ENCODE measurements around the gene SH3RF3.

SH3RF3 gene

GRCh38 chr2:109382226-109382895 lies 253.4 kb downstream of the SH3RF3 start:
- no peaks in the 10 kb centered on the region for H3K9me3 ChIP-seq (ENCODE audit: insufficient read depth, low read length)
- H3K36me3 ChIP-seq (ENCODE audit: insufficient read depth, insufficient read length, low read length): no peaks in the 10 kb centered on the region
- peaks cover 19% of the 10 kb centered on the region for H3K4me1 ChIP-seq (ENCODE audit: insufficient read depth, insufficient read length)
- TF ChIP-seq SUZ12 (IDR thresholded peaks at IDR 0.05; ENCODE audit: extremely low read depth, insufficient read depth, insufficient read length) (no peak), YY1 (IDR thresholded peaks at IDR 0.05; ENCODE audit: insufficient read depth, insufficient read length) (no peak), ZNF274 (IDR thresholded peaks at IDR 0.05; ENCODE audit: low read depth, low read length) (no peak)
- no peak for DNase-seq (ENCODE audit: low read depth, low spot score)
- H3K4me3 ChIP-seq (ENCODE audit: insufficient read length, low read depth): no peak overlapping the region
- no peak overlapping the region for H3K9ac ChIP-seq (ENCODE audit: insufficient read length, low read depth)
- H3K27me3 ChIP-seq (ENCODE audit: insufficient read depth, insufficient read length): peaks cover 71% of the 10 kb centered on the region

DNA sequence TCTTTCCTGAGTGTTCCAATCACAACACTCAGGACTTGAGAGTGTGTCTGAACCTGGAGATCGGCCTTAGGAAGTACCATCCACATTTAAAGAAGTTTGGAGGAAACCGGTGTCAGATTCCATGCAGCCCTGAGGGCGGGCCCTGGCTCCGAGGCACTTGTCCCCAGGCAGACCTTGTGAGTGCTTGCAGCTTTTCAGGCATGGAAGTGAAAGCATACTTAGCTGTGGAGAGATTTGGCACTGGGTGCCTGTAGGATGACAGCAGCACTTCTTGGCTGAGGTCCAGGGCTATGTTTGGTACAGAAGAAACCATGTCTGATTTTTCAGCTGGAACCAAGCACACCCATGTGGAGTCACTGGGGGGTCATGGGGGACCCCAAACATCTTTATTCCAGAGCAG lies 253.9 kb downstream of the SH3RF3 start:
- Histone ChIP-seq H3K27me3 (ENCODE audit: insufficient read depth, insufficient read length) (peaks cover 76% of the 10 kb centered on the region), H3K4me3 (ENCODE audit: insufficient read length, low read depth) (no peak overlapping the region), H3K9me3 (ENCODE audit: insufficient read depth, low read length) (no peaks in the 10 kb centered on the region), H3K9ac (ENCODE audit: insufficient read length, low read depth) (no peak overlapping the region), H3K4me1 (ENCODE audit: insufficient read depth, insufficient read length) (peaks cover 19% of the 10 kb centered on the region), H3K36me3 (ENCODE audit: insufficient read depth, insufficient read length, low read length) (no peaks in the 10 kb centered on the region)
- TF ChIP-seq YY1 (IDR thresholded peaks at IDR 0.05; ENCODE audit: insufficient read depth, insufficient read length): no peak
- TF ChIP-seq ZNF274 (IDR thresholded peaks at IDR 0.05; ENCODE audit: low read depth, low read length): no peak
- TF ChIP-seq SUZ12 (IDR thresholded peaks at IDR 0.05; ENCODE audit: extremely low read depth, insufficient read depth, insufficient read length): no peak
- no peak for DNase-seq (ENCODE audit: low read depth, low spot score)

DNA sequence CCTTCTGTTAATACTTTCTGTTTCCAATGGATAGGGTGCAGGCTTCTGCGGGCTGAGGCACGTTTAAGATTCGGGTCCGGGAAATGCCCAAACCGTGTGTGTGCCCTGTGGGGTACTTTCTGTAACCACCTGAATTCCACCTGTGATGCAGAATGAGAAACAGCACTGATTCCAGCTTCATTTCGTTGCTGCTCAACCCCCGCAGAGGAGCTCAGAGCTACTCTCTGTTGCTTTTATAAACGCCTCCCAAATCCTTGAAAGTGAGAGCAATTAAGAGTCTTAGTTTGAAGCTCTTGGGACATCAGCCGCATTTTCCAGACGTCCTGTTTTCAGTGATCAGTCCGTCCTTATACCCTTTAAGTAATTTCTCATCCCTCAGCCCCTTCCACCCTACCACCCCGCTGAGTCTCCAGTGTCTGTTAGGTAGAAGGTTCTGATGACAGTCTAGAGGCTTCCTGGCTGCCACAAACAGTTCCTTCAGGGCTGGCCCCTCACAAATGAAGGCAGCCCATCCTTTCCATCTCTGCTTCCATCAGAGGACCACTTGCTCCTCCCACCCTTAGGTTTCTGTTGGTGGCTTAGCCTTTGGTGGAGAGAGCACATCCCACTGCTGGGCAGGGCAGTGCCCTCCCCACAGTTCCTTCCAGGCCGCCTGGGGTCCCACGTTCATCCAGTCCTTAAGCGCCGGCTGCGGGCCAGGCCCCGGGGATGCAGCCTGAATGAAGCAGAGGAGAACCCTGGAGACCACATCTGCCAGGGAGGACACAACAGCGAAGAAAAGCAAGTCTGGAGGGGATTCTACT lies 254.7 kb downstream of the SH3RF3 start:
- DNase-seq (ENCODE audit: low read depth, low spot score): no peak
- Histone ChIP-seq H3K9me3 (ENCODE audit: insufficient read depth, low read length) (no peaks in the 10 kb centered on the region), H3K27me3 (ENCODE audit: insufficient read depth, insufficient read length) (peaks cover 78% of the 10 kb centered on the region), H3K9ac (ENCODE audit: insufficient read length, low read depth) (no peak overlapping the region), H3K36me3 (ENCODE audit: insufficient read depth, insufficient read length, low read length) (no peaks in the 10 kb centered on the region), H3K4me3 (ENCODE audit: insufficient read length, low read depth) (no peak overlapping the region), H3K4me1 (ENCODE audit: insufficient read depth, insufficient read length) (peaks cover 19% of the 10 kb centered on the region)
- TF ChIP-seq SUZ12 (IDR thresholded peaks at IDR 0.05; ENCODE audit: extremely low read depth, insufficient read depth, insufficient read length): no peak
- no peak for TF ChIP-seq YY1 (IDR thresholded peaks at IDR 0.05; ENCODE audit: insufficient read depth, insufficient read length)
- TF ChIP-seq ZNF274 (IDR thresholded peaks at IDR 0.05; ENCODE audit: low read depth, low read length): no peak

- Histone ChIP-seq H3K9ac (ENCODE audit: insufficient read length, low read depth) (no peak overlapping the region), H3K4me3 (ENCODE audit: insufficient read length, low read depth) (no peak overlapping the region), H3K4me1 (ENCODE audit: insufficient read depth, insufficient read length) (peaks cover 19% of the 10 kb centered on the region), H3K27me3 (ENCODE audit: insufficient read depth, insufficient read length) (peaks cover 78% of the 10 kb centered on the region), H3K9me3 (ENCODE audit: insufficient read depth, low read length) (no peaks in the 10 kb centered on the region), H3K36me3 (ENCODE audit: insufficient read depth, insufficient read length, low read length) (no peaks in the 10 kb centered on the region)
- no peak for DNase-seq (ENCODE audit: low read depth, low spot score)
- no peak for TF ChIP-seq ZNF274 (IDR thresholded peaks at IDR 0.05; ENCODE audit: low read depth, low read length)
- TF ChIP-seq YY1 (IDR thresholded peaks at IDR 0.05; ENCODE audit: insufficient read depth, insufficient read length): no peak
- TF ChIP-seq SUZ12 (IDR thresholded peaks at IDR 0.05; ENCODE audit: extremely low read depth, insufficient read depth, insufficient read length): no peak
These were observed 255.6 kb downstream of the SH3RF3 start for GRCh38 chr2:109384308-109385271.

GRCh38 chr2:109385506-109385905 lies 256.5 kb downstream of the SH3RF3 start:
- no peak for TF ChIP-seq ZNF274 (IDR thresholded peaks at IDR 0.05; ENCODE audit: low read depth, low read length)
- TF ChIP-seq SUZ12 (IDR thresholded peaks at IDR 0.05; ENCODE audit: extremely low read depth, insufficient read depth, insufficient read length): no peak
- TF ChIP-seq YY1 (IDR thresholded peaks at IDR 0.05; ENCODE audit: insufficient read depth, insufficient read length): no peak
- no peak overlapping the region for H3K9ac ChIP-seq (ENCODE audit: insufficient read length, low read depth)
- peaks cover 19% of the 10 kb centered on the region for H3K4me1 ChIP-seq (ENCODE audit: insufficient read depth, insufficient read length)
- DNase-seq (ENCODE audit: low read depth, low spot score): no peak
- no peak overlapping the region for H3K4me3 ChIP-seq (ENCODE audit: insufficient read length, low read depth)
- H3K27me3 ChIP-seq (ENCODE audit: insufficient read depth, insufficient read length): peaks cover 80% of the 10 kb centered on the region
- H3K36me3 ChIP-seq (ENCODE audit: insufficient read depth, insufficient read length, low read length): no peaks in the 10 kb centered on the region
- H3K9me3 ChIP-seq (ENCODE audit: insufficient read depth, low read length): no peaks in the 10 kb centered on the region

DNA sequence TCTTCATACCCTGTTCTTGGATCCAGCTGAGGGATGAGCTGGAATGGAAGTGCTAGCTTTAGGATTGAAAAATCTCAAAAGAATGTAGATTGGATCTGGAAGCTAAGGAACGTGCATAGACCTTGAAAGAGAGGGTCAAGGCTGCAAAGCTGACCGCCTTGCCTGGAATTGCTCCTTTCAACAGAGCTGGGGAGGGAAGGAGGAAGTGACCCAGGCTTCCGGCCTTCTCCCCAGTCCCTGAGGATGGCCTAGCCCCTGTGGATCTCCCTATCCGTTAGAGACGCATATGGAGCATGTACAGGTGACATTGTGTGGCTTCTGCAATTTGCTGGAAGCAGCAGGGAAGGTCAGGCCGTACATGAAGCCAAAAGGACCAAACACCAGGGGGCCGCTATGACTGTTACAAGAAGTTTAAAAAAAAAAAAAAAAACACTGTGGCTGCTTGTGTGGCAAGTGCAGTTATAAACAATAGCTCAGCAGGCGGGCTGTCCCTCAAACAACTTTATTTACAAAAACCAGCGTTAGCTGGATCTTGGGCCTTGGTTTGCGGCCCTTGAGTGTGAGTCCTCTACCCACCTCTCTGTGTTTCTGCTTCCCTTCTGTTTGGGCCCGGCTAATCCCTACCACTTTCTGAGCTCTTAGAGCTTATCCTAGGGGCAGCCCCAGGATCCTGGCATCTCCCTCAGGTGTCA lies 257.1 kb downstream of the SH3RF3 start:
- peak; percentile 63 for DNase-seq (ENCODE audit: low read depth, low spot score)
- no peaks in the 10 kb centered on the region for H3K9me3 ChIP-seq (ENCODE audit: insufficient read depth, low read length)
- no peaks in the 10 kb centered on the region for H3K36me3 ChIP-seq (ENCODE audit: insufficient read depth, insufficient read length, low read length)
- no peak overlapping the region for H3K9ac ChIP-seq (ENCODE audit: insufficient read length, low read depth)
- TF ChIP-seq SUZ12 (IDR thresholded peaks at IDR 0.05; ENCODE audit: extremely low read depth, insufficient read depth, insufficient read length) (no peak), ZNF274 (IDR thresholded peaks at IDR 0.05; ENCODE audit: low read depth, low read length) (no peak), YY1 (IDR thresholded peaks at IDR 0.05; ENCODE audit: insufficient read depth, insufficient read length) (no peak)
- peaks cover 81% of the 10 kb centered on the region for H3K27me3 ChIP-seq (ENCODE audit: insufficient read depth, insufficient read length)
- peaks cover 16% of the 10 kb centered on the region for H3K4me1 ChIP-seq (ENCODE audit: insufficient read depth, insufficient read length)
- H3K4me3 ChIP-seq (ENCODE audit: insufficient read length, low read depth): no peak overlapping the region

Measured in NT2/D1 (cell line).